GM18873 (cell line): ENCODE data around the gene ADRA2B.
"Not testable (repeated sequence)": the region's sequence is repeated elsewhere in the genome, so short reads cannot be mapped to it uniquely, and the experiment has no call there.

ENCODE experiments used
- ATAC-seq: cut with Tn5 transposase; IDR thresholded peaks from one replicate; pipeline ENCODE4 v1.9.1; 2021; ENCODE audit warnings: mild to moderate bottlenecking, moderate library complexity, moderate number of reproducible peaks; ENCODE audit not compliant: unreplicated experiment, low FRiP score

The ADRA2B gene

GRCh38 chr2:96116424-96116878, at the start of gene ADRA2B:
TSS of gene ADRA2B (minus strand) at chr2:96116571. CDS start at chr2:96116149, 422 bp downstream.
- ATAC-seq = no peak

- ATAC-seq = peak; percentile 83
Measured at GRCh38 chr2:96164459-96165184, 48.3 kb upstream of the ADRA2B start.

GRCh38 chr2:96163768-96164429, 47.5 kb upstream of the ADRA2B start:
- ATAC-seq = peak; percentile 39

- peak; percentile 4 for ATAC-seq
Measured at GRCh38 chr2:96163415-96163767, 47.0 kb upstream of the ADRA2B start.

- no peak for ATAC-seq
Measured at GRCh38 chr2:96161898-96162297, 45.5 kb upstream of the ADRA2B start.

- ATAC-seq = not testable (repeated sequence)
Measured at GRCh38 chr2:96160366-96160765, 44.0 kb upstream of the ADRA2B start.

- ATAC-seq = no peak
Measured at GRCh38 chr2:96159084-96159830, 42.9 kb upstream of the ADRA2B start.

GRCh38 chr2:96158554-96158940, 42.2 kb upstream of the ADRA2B start:
- ATAC-seq = no peak

- ATAC-seq = peak; percentile 44
Measured at GRCh38 chr2:96157649-96158553, 41.5 kb upstream of the ADRA2B start.

GRCh38 chr2:96156926-96157648, 40.7 kb upstream of the ADRA2B start:
- ATAC-seq = peak; percentile 33

GRCh38 chr2:96156011-96156820, 39.8 kb upstream of the ADRA2B start:
- no peak for ATAC-seq

GRCh38 chr2:96154506-96155380, 38.4 kb upstream of the ADRA2B start:
- no peak for ATAC-seq

GRCh38 chr2:96153991-96154431, 37.6 kb upstream of the ADRA2B start:
- no peak for ATAC-seq

- ATAC-seq = no peak
Measured at GRCh38 chr2:96153291-96153713, 36.9 kb upstream of the ADRA2B start.

GRCh38 chr2:96152304-96153161, 36.2 kb upstream of the ADRA2B start:
- ATAC-seq = no peak

- no peak for ATAC-seq
Measured at GRCh38 chr2:96151595-96152303, 35.4 kb upstream of the ADRA2B start.
